ENCODE data around the gene CCDC92B. TPM values are rescaled to one million over a fixed set of nuclear protein-coding genes. Genes with fewer than 3 reads are reported as not detected.
"Not testable (repeated sequence)": the region's sequence is repeated elsewhere in the genome, so short reads cannot be mapped to it uniquely, and the experiment has no call there.

Gene CCDC92B
- polyA plus RNA-seq, 3 donors: 0.16 to 0.29 (median 0.16) TPM

GRCh38 chr17:2680961-2681360 is 68.5 kb downstream of the CCDC92B start:
- no peak for DNase-seq (ENCODE audit: extremely low read depth in 1 of 11, low read depth in 9 of 11, low spot score in 4 of 11)

GRCh38 chr17:2679247-2679646 is 70.2 kb downstream of the CCDC92B start:
- DNase-seq (ENCODE audit: extremely low read depth in 1 of 11, low read depth in 9 of 11, low spot score in 4 of 11): not testable (repeated sequence)

Other genes starting within 250 kb of the CCDC92B start
- gene METTL16, start 237.8 kb downstream of the CCDC92B start, polyA plus RNA-seq (ENCODE audit: insufficient read length in 3 of 3): 10 to 100 TPM; 33.8 to 38.2 (median 35.3) TPM
- 100 to 1,000 TPM; 130 to 157 (median 148) TPM for gene PAFAH1B1, start 156.0 kb downstream of the CCDC92B start, polyA plus RNA-seq (ENCODE audit: insufficient read length in 3 of 3)
- 10 to 100 TPM; 44.2 to 69.3 (median 50.6) TPM for gene CLUH, start 37.9 kb downstream of the CCDC92B start, polyA plus RNA-seq (ENCODE audit: insufficient read length in 3 of 3)
- gene RAP1GAP2, start 46.8 kb upstream of the CCDC92B start, polyA plus RNA-seq (ENCODE audit: insufficient read length in 3 of 3): 10 to 100 TPM; 20.7 to 31.8 (median 25.1) TPM